ENCODE data around the gene ZAR1L. TPM values are rescaled to one million over a fixed set of nuclear protein-coding genes. Genes with fewer than 3 reads are reported as not detected.

The ZAR1L gene
- total RNA-seq, 1 experiment from 2014 or later, result not detected

- Mint-ChIP-seq H3K36me3 (ENCODE audit: insufficient read depth in 1 of 3, low read depth in 3 of 3) (no peaks in the 10 kb centered on the region), H3K9me3 (no peaks in the 10 kb centered on the region), H3K27ac (0 out of 7 replicates have a peak overlapping the region, but pooled peaks of 1 of the 3 experiments have one; percentile 62), H3K27me3 (ENCODE audit: low read depth) (no peaks in the 10 kb centered on the region), H3K4me3 (no peak overlapping the region), H3K4me1 (peaks cover 14 to 17% of the 10 kb centered on the region in 2 experiments)
- no peak overlapping the region for H3K14ac ChIP-seq (ENCODE audit: insufficient read depth, low read length)
- H2AK5ac ChIP-seq (ENCODE audit: insufficient read length, low read length), result no peak overlapping the region
- H2AFZ ChIP-seq (ENCODE audit: low read length), result no peak overlapping the region
- no peak overlapping the region for H3K18ac ChIP-seq (ENCODE audit: insufficient read length, low read depth, low read length)
- H3K56ac ChIP-seq (ENCODE audit: insufficient read length, low read depth, low read length), result no peak overlapping the region
- H2BK120ac ChIP-seq (ENCODE audit: low read depth, low read length, poor library complexity, severe bottlenecking), result no peak overlapping the region
- no peaks in the 10 kb centered on the region for H3K27me3 ChIP-seq (ENCODE audit: insufficient read depth, low read length)
- no peak overlapping the region for H2BK12ac ChIP-seq (ENCODE audit: insufficient read length, low read depth, low read length)
- DNase-seq, result no peak
- no peak overlapping the region for H4K91ac ChIP-seq (ENCODE audit: insufficient read length, low read depth, low read length)
- H3K79me2 ChIP-seq (ENCODE audit: insufficient read depth, low read length), result no peaks in the 10 kb centered on the region
- H4K5ac ChIP-seq (ENCODE audit: insufficient read length, low read depth, low read length), result no peak overlapping the region
- no peaks in the 10 kb centered on the region for H3K79me1 ChIP-seq (ENCODE audit: insufficient read depth, low read depth, low read length, poor library complexity, severe bottlenecking)
- no peaks in the 10 kb centered on the region for H3K4me1 ChIP-seq (ENCODE audit: insufficient read depth, low read length)
- H2BK20ac ChIP-seq (ENCODE audit: low read depth, low read length, poor library complexity, severe bottlenecking), result no peak overlapping the region
- no peaks in the 10 kb centered on the region for H3K9me3 ChIP-seq (ENCODE audit: control insufficient read depth, low read depth, low read length)
- no peak overlapping the region for H3K9ac ChIP-seq (ENCODE audit: extremely low read depth, insufficient read length, low read length)
- H2BK5ac ChIP-seq (ENCODE audit: insufficient read length, low read length), result no peak overlapping the region
- no peak overlapping the region for H3K4me2 ChIP-seq (ENCODE audit: insufficient read depth, insufficient read length, low read length)
- no peak overlapping the region for H2BK15ac ChIP-seq (ENCODE audit: low read depth, low read length)
- no peaks in the 10 kb centered on the region for H4K20me1 ChIP-seq (ENCODE audit: control insufficient read depth, insufficient read depth, insufficient read length)
- no peak for TF ChIP-seq CTCF (conservative IDR thresholded peaks at IDR 0.05)
- no peak overlapping the region for H3K27ac ChIP-seq (ENCODE audit: insufficient read length, low read depth, low read length)
- no peak overlapping the region for H3K4ac ChIP-seq (ENCODE audit: low read depth, low read length)
- no peak overlapping the region for H3T11ph ChIP-seq (ENCODE audit: low read length)
- WGBS (ENCODE audit: extremely low coverage, insufficient read length, low lambda C conversion rate), result no CpG with 5 or more reads among the region's 6 CpGs
- no peak overlapping the region for H3K23ac ChIP-seq (ENCODE audit: insufficient read length, low read depth, low read length)
- H3K23me2 ChIP-seq (ENCODE audit: insufficient read length, low read depth, low read length, poor library complexity, severe bottlenecking), result no peaks in the 10 kb centered on the region
- H4K8ac ChIP-seq (replicated peaks; ENCODE audit: insufficient read length, low read depth, low read length), result no peak overlapping the region
Measured at GRCh38 chr13:32284927-32285632, 30.1 kb downstream of the ZAR1L start.
